ENCODE results near the gene TDRD7.

TDRD7 gene

DNA sequence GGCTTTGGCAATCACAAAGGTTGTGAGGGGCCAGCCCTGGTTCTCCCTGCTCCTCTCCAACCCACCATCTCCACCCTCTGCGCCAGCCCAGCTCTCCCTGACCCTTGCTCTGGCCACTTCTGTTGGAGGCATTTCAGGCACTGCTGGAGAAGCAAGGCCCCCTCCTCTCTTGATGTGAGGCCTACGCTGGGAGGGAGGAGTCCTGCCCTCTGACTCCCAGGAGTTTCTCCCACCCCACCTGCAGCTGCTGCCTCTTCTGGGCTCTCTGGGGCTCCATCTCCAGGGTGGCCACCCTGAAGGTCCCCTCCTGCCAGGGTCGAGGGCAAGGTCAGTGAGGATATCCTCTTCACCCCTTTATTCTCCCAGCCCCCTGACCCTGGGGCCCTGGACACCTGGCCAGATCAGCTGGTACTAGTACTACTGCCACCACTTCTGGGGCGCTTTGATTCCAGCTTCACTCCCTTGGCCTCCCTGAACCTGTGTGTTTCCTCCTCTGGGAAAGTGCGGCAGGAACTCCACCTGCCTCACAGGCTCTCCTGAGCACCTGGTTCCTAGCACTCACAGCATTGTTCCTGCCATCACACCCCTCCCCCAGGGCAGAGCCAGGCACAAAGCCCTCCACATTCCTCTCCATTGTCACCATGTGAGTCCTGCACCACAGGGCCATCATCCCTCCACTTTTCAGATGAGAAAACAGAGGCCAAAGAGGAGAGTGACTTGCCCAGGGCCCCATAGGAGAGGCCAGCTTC lies 23.8 kb upstream of the TDRD7 start:
- no peak for FAIRE-seq

DNA sequence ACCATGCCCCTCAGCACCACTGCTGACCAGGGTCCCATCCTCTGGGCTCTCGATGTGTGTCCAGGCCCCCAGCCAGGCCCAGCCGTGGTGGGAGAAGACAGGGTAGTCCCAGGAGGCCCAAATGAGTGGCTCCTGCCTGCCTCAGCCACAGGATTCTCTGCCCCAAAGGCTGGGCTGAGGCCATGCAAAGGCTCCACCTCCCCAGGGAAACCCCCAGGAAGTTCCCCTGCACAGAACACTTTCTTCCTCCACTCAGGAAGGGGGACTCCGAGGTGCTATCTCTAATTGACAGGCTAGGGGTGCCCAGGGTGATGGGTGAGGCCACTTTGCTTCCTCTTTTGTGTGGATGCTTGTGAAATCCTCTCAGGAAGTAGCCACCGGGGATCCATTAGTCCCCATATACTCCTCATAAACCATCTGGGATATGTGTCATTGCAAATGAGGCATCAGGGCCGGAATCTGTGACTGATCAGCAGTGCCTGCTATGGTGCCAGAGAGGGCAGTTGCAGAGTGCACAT lies 23.1 kb upstream of the TDRD7 start:
- FAIRE-seq, result no peak

DNA sequence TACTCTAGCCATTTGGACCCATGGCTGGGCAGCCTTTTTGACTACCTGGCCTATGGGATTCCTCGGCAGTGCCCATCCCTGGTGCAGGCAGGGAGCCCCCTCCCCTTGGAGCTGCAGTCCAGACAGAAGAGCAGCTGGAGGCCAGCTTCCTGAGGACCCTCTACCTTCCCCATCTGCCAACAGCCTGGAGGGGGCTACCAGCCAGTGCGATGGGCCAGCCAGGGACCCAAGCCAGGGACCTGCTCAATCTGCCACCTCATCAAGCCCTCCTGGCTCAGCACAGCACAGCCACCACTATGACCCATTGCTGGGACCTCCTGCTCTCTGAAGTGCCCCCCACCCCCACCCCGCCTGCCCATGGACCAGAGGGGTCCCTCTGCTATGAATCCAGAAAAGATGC lies 22.6 kb upstream of the TDRD7 start:
- FAIRE-seq, result no peak

DNA sequence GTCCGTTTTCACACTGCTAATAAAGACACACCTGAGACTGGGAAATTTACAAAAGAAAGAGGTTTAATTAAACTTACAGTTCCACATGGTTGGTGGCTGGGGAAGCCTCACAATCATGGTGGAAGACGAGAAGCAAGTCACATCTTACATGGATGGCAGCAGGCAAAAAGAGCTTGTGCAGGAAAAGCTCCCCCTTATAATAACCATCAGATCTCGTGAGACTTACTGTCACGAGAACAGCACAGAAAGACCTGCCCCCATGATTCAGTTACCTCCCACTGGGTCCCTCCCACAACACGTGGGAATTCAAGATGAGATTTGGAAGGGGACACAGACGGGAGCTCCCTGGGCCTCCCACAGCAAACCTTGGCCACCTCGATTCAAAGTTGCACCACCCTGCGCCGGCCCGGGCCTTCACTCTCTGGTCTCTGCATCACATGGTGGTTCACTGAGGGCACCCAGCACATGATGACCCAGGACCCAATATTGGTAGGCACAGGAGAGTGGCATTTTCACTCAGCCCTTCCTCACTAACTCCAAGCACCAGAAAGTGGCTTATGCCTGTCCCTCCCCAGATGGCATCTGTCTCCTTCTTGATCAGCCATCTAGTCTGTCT lies 21.0 kb upstream of the TDRD7 start:
- no peak for FAIRE-seq

DNA sequence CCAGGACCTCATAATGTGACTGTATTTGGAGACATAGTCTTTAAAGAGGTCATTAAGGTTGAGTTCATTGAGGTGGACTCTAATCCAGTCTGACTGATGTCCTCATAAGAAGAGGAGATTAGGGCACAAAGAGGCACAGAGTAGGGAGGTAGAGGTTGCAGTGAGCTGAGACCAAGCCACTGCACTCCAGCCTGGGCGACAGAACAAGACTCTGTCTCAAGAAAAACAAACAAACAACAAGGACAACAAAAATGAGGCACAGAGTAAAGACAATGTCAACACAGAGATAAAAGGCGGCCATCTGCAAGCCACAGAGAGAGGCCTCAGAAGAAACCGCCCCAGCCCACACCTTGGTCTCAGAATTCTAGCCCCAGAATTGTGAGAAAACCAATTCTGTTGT lies 17.0 kb upstream of the TDRD7 start:
- FAIRE-seq, result no peak

DNA sequence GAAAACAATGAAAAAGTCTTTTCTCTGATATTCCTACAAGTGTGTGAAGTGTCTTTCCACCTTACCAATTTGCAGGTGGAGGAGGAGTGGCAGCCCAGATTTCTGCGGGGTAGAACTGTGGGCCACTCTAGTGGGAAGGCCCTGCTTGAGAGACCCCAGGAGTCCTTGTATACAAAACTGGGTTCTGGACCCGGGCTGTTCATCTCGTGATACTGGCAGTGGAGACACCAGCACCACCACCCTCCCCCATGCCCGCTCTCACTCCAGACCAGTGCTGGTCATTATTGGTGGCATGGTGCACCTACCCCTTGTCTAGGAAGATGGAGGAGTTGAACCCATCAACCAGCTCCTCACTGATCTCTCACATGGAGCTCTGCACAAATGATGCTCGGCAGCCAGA lies 16.2 kb upstream of the TDRD7 start:
- FAIRE-seq, result no peak

GRCh38 chr9:97396256-97396655 lies 15.6 kb upstream of the TDRD7 start:
- FAIRE-seq, result no peak

- no peak for FAIRE-seq
These were observed 14.7 kb upstream of the TDRD7 start for GRCh38 chr9:97397220-97397619.

GRCh38 chr9:97398999-97399758 lies 12.7 kb upstream of the TDRD7 start:
- FAIRE-seq, result no peak

- FAIRE-seq, result no peak
These were observed 8.1 kb upstream of the TDRD7 start for GRCh38 chr9:97403746-97404316.

- no peak for FAIRE-seq
These were observed 6.3 kb upstream of the TDRD7 start for GRCh38 chr9:97405551-97405950.

DNA sequence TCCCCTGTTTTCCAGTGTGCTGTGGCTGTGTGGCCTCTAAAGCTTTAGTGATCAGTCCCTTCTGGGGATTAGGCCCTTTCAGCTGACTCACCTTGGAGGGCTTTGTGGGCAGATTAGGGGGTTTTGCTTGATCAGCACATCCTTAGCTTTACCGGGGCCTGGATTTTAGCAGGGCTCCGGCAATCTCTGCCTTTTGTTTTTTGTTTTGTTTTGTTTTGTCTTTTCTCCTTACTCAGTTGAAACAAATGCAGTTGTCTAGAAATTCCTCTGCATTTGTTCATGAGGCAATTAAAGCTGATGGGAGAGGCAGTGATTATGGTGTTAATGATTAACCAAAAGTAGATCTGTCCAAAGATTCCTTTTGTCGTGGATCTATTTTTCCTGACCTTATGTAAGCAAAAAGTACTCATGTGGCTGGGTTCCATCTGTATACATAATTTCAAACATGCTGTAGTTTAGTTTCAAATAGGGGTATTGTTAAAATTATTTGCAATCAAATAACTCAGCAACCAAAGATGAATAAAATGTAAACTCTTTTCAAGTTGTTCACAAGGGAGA lies 5.2 kb upstream of the TDRD7 start:
- peak; percentile 74 for FAIRE-seq

DNA sequence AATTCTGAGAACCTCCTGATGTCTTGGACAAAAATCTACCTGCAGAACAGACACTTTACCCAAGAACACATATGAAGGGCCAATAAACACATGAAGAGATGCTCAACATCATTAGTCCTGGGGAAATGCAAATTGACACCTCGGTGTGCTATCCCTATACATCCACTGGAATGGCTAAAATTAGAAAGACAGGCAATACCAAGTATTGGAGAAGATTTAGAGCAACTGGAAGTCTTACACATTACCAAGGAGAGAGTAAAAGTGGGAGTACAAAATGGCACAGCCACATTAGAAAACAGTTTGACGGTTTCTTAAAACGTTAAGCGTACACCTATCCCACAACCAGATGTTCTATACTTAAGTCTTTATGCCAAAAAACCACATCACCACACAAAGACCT lies 3.3 kb upstream of the TDRD7 start:
- no peak for FAIRE-seq

DNA sequence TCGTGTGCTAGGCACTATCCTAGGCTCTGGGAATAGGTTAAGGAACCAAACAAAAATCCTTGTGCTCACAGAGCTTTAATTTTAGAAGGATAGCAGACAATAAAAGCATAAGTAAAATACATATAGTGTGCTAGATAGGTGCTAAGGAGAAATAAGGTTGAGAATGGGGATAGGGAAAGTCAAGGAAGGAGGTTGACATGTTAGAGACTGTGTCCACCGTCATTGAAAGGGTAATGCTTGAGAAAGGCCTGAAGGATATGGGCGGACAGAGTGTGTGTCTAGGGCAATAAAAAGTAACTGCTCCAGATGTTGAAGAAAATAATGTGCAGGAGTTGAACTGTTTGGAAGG lies 482 bp upstream of the TDRD7 start:
- no peak for FAIRE-seq

- no peak for FAIRE-seq
These were observed 910 bp downstream of the TDRD7 start for GRCh38 chr9:97412626-97413385.

DNA sequence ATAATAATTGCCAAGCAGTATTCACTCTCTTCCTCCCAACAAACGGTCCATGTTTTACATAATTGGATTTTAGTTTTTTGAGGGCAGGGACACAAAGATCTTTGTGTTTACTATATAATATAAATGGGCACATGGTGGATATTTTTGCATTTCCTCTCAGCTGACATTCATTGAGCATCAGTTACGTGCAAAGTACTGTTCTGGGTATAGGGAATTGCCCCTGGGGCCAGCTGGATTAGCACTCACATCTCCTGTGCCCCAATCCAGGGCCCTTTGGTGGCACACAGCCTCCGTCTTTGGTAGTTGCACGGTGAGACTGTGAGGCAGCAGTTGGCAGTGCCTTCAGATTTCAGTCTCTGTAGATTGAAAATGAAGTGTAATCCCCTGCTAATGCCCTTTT lies 1.6 kb downstream of the TDRD7 start:
- no peak for FAIRE-seq

GRCh38 chr9:97415146-97415545 lies 3.2 kb downstream of the TDRD7 start:
- no peak for FAIRE-seq

DNA sequence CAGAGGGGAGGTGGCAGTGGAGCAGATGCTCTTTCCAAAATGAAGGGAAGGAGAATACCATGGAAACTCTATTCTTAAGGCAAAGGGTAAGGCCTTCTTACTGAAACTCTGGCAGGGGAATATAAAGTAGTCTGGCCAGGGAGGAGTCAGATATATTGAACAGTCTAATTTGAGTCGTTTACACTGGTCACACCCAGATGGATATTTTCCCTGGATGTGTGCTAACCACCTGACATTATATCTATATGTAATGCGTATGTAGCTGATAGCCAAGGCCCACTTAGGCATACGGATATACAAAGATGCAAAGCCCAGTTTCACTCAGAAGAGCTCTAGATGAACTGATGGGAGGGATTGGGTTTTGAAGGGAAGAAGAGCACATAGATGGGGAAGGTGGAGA lies 7.0 kb downstream of the TDRD7 start:
- FAIRE-seq, result no peak

DNA sequence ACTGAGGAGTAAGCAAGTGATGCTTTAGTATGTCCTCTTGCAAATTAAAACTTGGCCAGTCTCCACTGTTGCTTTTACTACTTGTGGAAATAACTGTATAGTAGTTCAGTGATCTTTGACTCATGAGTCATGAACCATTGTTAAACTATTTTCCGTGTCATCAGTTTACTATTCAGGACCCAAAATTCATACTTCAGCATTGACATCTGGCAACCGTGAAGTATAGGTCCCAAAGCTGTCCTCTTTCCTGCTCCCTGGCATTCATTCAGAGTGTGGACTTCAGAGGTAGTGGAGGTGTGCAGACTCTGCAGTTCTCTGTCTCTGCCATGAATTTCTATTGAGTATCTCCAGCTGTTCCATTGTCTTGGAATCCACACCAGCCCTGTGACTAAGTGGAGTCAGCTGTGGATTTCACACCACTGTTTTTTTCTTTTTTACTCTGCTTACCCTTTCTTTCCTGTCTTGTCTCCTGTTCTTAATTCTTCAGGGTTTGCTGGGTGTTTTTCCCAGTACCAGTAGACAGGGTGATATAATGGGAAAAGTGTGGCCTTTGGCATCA lies 7.5 kb downstream of the TDRD7 start:
- FAIRE-seq, result no peak

- no peak for FAIRE-seq
These were observed 13.6 kb downstream of the TDRD7 start for GRCh38 chr9:97425336-97425972.

DNA sequence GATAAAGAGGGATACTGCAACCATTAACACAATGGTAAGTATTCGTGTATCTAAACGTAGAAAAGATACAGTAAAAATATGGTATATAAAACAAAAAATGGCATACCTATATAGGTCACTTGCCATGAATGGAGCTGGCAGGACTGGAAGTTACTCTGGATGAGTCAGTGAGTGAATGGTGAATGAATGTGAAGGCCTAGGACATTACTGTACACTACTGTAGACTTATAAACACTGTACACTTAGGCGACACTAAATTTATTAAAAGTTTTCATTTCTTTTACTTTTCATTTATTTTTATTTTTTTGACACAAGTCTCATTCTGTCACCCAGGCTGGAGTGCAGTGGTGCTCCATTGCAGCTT lies 14.1 kb downstream of the TDRD7 start:
- no peak for FAIRE-seq

- FAIRE-seq, result no peak
These were observed 16.0 kb downstream of the TDRD7 start for GRCh38 chr9:97427885-97428284.
